Activated effector memory CD4-positive, alpha-beta T cell treated with anti-CD3 and anti-CD28 coated beads, Interleukin-2, amount 50 U/mL, for 16 hours (primary cell): ENCODE measurements around the gene CADPS2.

ENCODE experiments used
- DNase-seq: peaks from one replicate; pipeline ENCODE4 v3.0.0-alpha.2; 2020

The CADPS2 gene

GRCh38 chr7:122515404-122515803, 370.9 kb downstream of the CADPS2 start:
- no peak for DNase-seq

- no peak for DNase-seq
These were observed 375.0 kb downstream of the CADPS2 start for GRCh38 chr7:122511268-122511667.

- no peak for DNase-seq
These were observed 378.7 kb downstream of the CADPS2 start for GRCh38 chr7:122507591-122507990.

- DNase-seq: no peak
These were observed 394.3 kb downstream of the CADPS2 start for GRCh38 chr7:122492007-122492406.

- DNase-seq: no peak
These were observed 398.0 kb downstream of the CADPS2 start for GRCh38 chr7:122488241-122488640.

- DNase-seq: no peak
These were observed 399.1 kb downstream of the CADPS2 start for GRCh38 chr7:122487131-122487530.

- DNase-seq: no peak
These were observed 400.4 kb downstream of the CADPS2 start for GRCh38 chr7:122485856-122486255.

GRCh38 chr7:122482212-122482611, 404.0 kb downstream of the CADPS2 start:
- DNase-seq: no peak

- no peak for DNase-seq
These were observed 415.4 kb downstream of the CADPS2 start for GRCh38 chr7:122470859-122471258.

- DNase-seq: no peak
These were observed 417.3 kb downstream of the CADPS2 start for GRCh38 chr7:122468945-122469344.

GRCh38 chr7:122467661-122468449, 418.4 kb downstream of the CADPS2 start:
- DNase-seq: no peak

- no peak for DNase-seq
These were observed 421.0 kb downstream of the CADPS2 start for GRCh38 chr7:122465296-122465695.

GRCh38 chr7:122463631-122464030, 422.6 kb downstream of the CADPS2 start:
- DNase-seq: no peak

- DNase-seq: no peak
These were observed 425.3 kb downstream of the CADPS2 start for GRCh38 chr7:122460936-122461335.

GRCh38 chr7:122457969-122458368, 428.3 kb downstream of the CADPS2 start:
- DNase-seq: no peak

GRCh38 chr7:122457325-122457724, 428.9 kb downstream of the CADPS2 start:
- DNase-seq: no peak

GRCh38 chr7:122454776-122455507, 431.3 kb downstream of the CADPS2 start:
- DNase-seq: no peak

GRCh38 chr7:122453432-122453831, 432.8 kb downstream of the CADPS2 start:
- DNase-seq: no peak

GRCh38 chr7:122448893-122449589, 437.2 kb downstream of the CADPS2 start:
- no peak for DNase-seq

GRCh38 chr7:122442929-122443328, 443.3 kb downstream of the CADPS2 start:
- DNase-seq: no peak

GRCh38 chr7:122438492-122438891, 447.8 kb downstream of the CADPS2 start:
- no peak for DNase-seq

GRCh38 chr7:122438006-122438405, 448.3 kb downstream of the CADPS2 start:
- no peak for DNase-seq

- DNase-seq: no peak
These were observed 452.5 kb downstream of the CADPS2 start for GRCh38 chr7:122433765-122434164.

- DNase-seq: no peak
These were observed 455.6 kb downstream of the CADPS2 start for GRCh38 chr7:122430710-122431109.
